Left renal cortex interstitium (tissue), 4 donors: Measurements from ENCODE around the gene SLAIN2. TPM values are rescaled to one million over a fixed set of nuclear protein-coding genes. Genes with fewer than 3 reads are reported as not detected.
"Not testable (repeated sequence)": the region's sequence is repeated elsewhere in the genome, so short reads cannot be mapped to it uniquely, and the experiment has no call there.

Experiments used
- DNase-seq, 4 donors: peaks; one replicate each; pipeline ENCODE4 v3.0.0-alpha.2; 2013; ENCODE audit warnings: low read depth in 4 of 4, low spot score in 2 of 4, missing footprints in 1 of 4
- polyA plus RNA-seq, 4 donors: library from polyadenylated mRNA; unstranded; fragments of 120-200 nt; gene quantifications; one replicate each; pipeline ENCODE4 v1.2.1, GENCODE V29; 2013; ENCODE audit not compliant: insufficient read length in 4 of 4

SLAIN2 gene
- polyA plus RNA-seq, 4 donors, result 53.3 to 65.4 (median 64.8) TPM

DNA sequence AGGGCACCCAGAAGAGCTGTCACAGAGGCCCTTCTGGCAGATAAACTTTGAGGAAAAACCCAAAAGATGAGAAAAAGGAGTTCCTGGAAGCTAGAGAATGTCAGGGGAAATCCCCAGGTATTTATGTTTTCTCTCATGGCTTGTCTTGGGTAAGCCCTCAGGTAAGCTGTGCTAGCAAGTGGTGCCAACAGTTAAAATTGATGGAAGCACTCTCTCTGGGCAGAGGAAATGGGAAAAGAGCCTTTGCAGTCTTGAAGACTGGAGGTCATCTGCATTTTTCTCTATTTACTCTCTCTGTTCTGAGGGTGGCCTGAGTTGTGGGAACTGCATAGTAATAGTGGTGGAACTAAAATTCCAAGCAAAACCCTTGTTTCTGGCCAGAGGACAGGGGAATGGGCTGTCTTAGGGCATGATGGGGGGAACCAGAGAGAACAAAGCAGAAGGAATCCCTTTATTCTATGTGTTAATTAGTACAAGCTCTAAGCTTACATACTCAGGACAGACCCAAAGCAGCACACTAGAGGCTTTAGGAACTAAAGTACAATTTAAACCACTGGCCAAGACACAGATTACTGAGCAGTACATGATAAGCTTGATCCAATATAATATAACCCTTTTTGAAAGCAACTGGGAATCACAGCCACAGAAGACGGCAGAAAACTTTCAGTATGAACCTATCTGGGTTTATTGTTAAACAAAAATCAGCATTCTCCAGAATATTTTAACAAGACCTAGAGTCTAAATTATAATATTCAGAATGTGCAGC lies 88.6 kb downstream of the SLAIN2 start:
- no peak for DNase-seq

DNA sequence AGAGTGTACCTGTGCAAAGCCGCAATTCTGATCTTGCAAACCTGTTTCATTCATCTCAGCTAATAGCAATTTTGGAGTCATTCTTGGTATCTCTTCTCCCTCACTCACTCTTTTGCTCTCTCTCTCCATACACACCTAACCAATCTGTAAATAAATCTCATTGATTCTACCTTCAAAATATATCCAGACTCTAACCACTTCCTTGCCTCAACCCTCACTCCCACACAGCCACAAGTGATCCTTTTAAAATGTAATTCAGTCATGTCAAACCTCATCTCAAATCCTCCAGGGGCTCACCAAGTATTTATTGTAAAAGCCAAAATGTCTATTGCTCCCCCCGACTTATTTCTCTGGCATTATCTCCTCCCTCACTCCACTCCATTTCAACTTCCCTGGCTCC lies 90.1 kb downstream of the SLAIN2 start:
- DNase-seq, result no peak

- DNase-seq, result no peak
Measured at GRCh38 chr4:48432017-48432416, 90.7 kb downstream of the SLAIN2 start.

GRCh38 chr4:48436318-48436717 lies 95.0 kb downstream of the SLAIN2 start:
- no peak for DNase-seq

DNA sequence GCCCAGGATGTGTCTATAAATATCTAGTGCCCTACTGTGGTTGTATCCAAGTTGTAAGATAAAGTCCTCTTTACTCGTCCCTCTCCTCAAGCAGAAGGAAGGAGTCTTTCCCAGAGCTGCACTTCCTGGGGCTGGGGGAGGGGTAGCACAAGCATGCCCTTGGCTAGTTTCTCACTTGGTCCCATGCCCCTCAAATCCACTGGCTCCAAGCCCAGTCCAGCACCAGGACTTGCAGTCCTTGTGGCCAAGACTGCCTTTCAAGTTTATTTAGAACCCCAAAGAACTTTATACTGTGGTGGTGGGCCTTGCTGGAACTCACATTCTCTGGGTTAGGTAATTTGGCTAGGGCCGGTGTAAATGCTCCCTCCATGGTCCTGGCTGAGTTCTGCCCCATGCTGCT lies 98.7 kb downstream of the SLAIN2 start:
- no peak for DNase-seq

- DNase-seq, result not testable (repeated sequence)
Measured at GRCh38 chr4:48440914-48441313, 99.6 kb downstream of the SLAIN2 start.

GRCh38 chr4:48445704-48446103 lies 104.4 kb downstream of the SLAIN2 start:
- no peak for DNase-seq

GRCh38 chr4:48446642-48447041 lies 105.3 kb downstream of the SLAIN2 start:
- no peak for DNase-seq

DNA sequence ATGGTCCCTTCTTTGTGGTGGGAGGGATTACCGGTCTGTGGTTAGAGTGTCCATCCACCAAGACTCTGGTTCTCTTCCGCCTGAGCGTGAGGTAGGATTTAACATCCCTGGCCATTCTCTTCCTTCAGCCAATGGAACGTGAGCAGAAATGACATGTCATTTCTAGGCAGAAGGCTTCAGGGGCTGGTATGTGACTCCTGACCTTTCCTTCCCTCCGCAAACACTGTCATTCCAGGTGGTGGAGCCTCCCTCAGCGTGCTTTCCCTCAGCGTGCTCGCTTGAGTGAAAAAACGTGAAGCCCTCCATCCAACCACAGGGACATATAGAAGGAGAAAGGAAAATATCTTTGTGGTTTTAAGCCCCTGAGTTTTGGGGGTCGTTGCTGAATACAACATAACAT lies 107.8 kb downstream of the SLAIN2 start:
- DNase-seq, result no peak

- DNase-seq, result no peak
Measured at GRCh38 chr4:48450740-48451139, 109.4 kb downstream of the SLAIN2 start.

- not testable (repeated sequence) for DNase-seq
Measured at GRCh38 chr4:48451656-48452055, 110.3 kb downstream of the SLAIN2 start.

DNA sequence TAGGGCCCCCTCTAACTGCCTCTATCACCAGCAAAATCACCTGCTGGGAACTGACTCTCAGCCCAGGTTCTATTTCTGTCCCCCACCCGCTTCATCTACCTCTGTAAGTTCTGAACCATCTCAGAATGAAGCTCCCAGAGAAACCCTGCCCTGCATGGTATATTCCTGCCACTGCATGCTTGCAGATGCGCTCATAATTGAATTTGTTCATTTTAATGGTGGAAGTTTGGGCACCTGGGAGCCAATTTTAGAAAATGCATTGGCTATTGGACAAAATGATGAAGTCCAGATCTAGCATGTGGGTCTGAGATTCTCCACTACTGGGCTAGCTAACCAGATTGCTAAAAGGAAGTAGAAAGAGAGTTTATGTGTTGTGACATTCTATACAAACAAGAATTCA lies 113.3 kb downstream of the SLAIN2 start:
- DNase-seq, result no peak

DNA sequence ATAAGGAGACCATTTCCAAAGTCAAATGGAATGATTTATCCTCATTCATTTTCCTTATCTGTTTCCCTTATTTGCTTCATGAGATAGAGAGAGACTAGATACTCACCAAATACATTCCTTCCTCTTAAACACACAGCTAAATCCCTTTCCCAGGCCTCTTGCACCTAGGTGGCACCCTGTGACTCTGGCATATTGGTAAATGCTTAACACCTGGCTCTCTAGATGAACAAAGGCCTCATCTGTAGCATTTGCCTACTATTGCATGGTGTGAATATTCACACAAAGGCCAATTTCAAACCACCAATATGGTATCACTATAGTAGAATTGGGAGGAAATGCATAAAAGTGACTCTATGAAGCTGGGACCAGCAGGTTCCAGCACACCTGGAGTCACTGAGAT lies 119.7 kb downstream of the SLAIN2 start:
- DNase-seq, result no peak

DNA sequence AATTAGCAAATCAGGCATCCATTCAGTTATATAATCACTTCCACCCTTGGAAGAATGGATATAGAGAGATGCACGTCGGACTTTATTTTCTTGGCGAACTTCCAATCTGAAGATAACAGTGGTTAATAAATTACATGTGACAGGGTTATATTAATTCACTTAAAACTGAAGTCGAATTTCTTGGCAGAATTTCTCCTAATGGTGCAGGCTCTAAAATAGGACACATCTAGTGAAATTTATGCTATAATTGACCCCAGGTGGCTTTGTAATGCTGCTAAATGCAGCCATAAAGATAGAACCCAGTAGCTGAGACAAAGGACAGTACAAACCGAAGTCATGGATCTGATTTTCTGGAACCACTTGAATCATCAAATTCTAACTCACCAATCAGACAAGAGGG lies 121.0 kb downstream of the SLAIN2 start:
- DNase-seq, result no peak

DNA sequence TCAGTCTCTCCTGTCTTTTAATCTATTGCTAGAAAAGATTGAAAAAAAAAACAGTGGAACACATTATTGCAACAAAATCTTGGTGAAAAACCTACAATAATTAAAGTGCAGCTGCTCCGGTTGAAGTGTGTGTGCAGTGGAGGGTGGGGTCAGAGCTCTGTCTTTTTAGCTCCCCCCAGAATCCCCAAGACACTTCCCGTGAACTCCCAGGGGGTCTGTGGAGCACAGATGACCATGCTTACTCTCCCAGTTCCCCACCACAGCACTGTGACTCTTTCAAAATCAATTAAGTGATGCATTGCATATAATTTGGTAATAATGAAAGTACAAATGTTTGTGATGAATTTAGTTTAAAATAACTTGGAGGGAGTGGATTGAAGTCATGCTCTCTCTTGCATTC lies 126.1 kb downstream of the SLAIN2 start:
- no peak for DNase-seq

DNA sequence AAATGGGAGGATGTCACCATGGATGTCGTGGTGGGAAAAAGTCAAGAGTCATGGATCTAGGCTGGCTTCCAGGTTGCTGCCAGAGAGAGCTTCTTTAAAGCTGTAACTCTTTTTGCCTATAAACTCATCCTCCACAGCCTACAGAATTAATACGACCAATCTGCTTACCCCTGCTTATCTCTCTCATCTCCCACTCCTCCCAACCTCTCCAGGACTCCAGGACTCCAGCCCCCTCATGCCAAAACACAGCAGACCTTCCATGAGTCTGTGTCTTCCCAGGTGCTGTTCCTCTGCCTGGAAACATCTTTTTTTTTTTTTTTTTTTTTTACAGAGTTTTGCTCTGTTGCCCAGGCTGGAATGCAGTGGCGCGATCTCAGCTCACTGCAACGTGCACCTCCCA lies 126.6 kb downstream of the SLAIN2 start:
- no peak for DNase-seq

GRCh38 chr4:48470137-48470536 lies 128.8 kb downstream of the SLAIN2 start:
- no peak for DNase-seq

GRCh38 chr4:48470570-48470969 lies 129.2 kb downstream of the SLAIN2 start:
- no peak for DNase-seq

DNA sequence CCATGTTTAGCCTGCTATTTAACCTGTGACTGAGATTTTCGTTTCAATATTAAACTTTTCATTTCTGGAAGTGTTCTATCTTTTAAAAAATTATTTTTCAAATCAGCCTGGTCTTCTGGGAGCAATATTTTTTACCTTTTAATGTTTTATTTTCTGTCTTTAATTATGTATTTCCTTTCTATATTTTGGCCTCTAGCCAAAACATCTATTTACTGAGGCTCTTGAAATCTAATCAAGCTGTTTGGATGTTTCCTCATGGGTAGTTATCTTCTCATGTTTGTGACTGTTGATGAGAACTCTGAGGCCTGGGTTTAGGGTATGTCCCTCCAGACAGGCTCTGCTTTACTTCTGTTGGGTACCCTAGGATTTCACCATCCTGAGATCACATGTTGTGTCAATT lies 131.5 kb downstream of the SLAIN2 start:
- DNase-seq, result no peak

- DNase-seq, result no peak
Measured at GRCh38 chr4:48475770-48476169, 134.4 kb downstream of the SLAIN2 start.
